ENCODE measurements around the gene CRK. TPM values are rescaled to one million over a fixed set of nuclear protein-coding genes. Genes with fewer than 3 reads are reported as not detected.

CRK gene
- total RNA-seq, 1 experiment from 2014 or later: 41.8 TPM

DNA sequence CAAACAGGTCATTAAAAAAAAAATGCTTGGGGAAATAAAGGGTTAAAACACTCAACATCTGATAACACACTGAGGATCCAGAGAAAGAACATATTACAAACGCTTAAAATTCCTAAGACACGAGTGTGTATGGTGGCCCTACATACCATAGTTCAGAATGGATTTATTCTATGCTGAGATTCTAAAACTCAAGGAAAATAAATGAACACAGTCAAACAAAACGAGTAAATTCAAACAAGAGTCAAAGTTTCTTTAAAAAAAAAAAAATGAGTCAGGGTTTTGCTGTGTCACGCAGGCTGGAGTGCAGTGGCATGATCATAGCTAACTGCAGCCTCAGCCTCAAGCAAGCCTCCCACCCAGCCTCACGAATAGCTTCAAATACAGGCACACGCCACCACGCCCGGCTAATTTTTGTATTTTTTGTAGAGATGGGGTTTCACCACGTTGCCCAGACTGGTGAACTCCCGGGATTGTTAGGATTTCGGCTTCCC lies 17.4 kb downstream of the CRK start:
- Histone ChIP-seq H3K9me3 (ENCODE audit: low read length) (no peaks in the 10 kb centered on the region), H3K4me2 (ENCODE audit: low read length) (no peak overlapping the region), H3K36me3 (ENCODE audit: low read depth, low read length) (peaks cover 13% of the 10 kb centered on the region), H2AFZ (ENCODE audit: low read length) (no peak overlapping the region), H3K9me2 (replicated peaks; ENCODE audit: low read length) (no peaks in the 10 kb centered on the region), H3K27ac (ENCODE audit: low read length) (no peak overlapping the region), H4K20me1 (ENCODE audit: low read length) (no peaks in the 10 kb centered on the region), H3F3A (ENCODE audit: low read length, unreplicated experiment) (no peaks in the 10 kb centered on the region), H3K79me2 (ENCODE audit: low read length) (peaks cover 85% of the 10 kb centered on the region), H3K9ac (ENCODE audit: low read length) (no peak overlapping the region), H3K4me1 (ENCODE audit: insufficient read depth, low read length) (no peaks in the 10 kb centered on the region), H3K4me3 (ENCODE audit: low read length) (no peak overlapping the region), H3K27me3 (ENCODE audit: low read length) (no peaks in the 10 kb centered on the region)
- TF ChIP-seq EZH2 (IDR thresholded peaks at IDR 0.05; ENCODE audit: low read length, unreplicated experiment): no peak
- BruUV-seq (replicated peaks): no TSS peak
- DNase-seq (no peak), ATAC-seq (no peak)
- POLR2A ChIA-PET (ENCODE audit: unreplicated experiment): interaction anchor here (0.6 kb wide), 2 partner anchors 24 to 40 kb away, joined by 3 to 4 read pairs; no protein-coding TSS in a partner anchor
- CTCF ChIA-PET: no interaction called here
- intact Hi-C loops (cut with micrococcal nuclease): no loop called here

DNA sequence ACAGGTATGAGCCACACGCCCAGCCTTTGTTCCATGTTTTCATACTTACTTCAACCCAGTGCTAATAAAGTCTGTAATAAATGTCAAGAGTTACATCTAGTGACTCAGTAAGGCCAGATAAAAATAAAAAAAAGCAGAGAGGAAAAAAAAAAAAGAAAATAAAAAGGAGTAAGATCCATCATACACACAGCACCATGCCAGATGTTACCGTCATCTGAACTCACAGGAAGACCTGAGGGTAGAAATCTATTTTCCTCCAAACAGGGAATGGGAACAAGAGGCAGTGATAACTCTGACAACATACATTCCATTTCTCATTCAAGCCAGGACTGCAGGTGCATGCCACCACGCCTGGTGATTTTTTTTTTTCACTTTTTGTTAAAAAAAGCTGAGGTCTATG lies 20.7 kb downstream of the CRK start:
- Histone ChIP-seq H3K27ac (ENCODE audit: low read length) (no peak overlapping the region), H4K20me1 (ENCODE audit: low read length) (no peaks in the 10 kb centered on the region), H3K27me3 (ENCODE audit: low read length) (no peaks in the 10 kb centered on the region), H3K36me3 (ENCODE audit: low read depth, low read length) (peaks cover 13% of the 10 kb centered on the region), H3F3A (ENCODE audit: low read length, unreplicated experiment) (no peaks in the 10 kb centered on the region), H3K79me2 (ENCODE audit: low read length) (peaks cover 85% of the 10 kb centered on the region), H2AFZ (ENCODE audit: low read length) (no peak overlapping the region), H3K9me3 (ENCODE audit: low read length) (no peaks in the 10 kb centered on the region), H3K4me2 (ENCODE audit: low read length) (no peak overlapping the region), H3K9me2 (replicated peaks; ENCODE audit: low read length) (no peaks in the 10 kb centered on the region), H3K4me1 (ENCODE audit: insufficient read depth, low read length) (no peaks in the 10 kb centered on the region), H3K9ac (ENCODE audit: low read length) (no peak overlapping the region), H3K4me3 (ENCODE audit: low read length) (no peak overlapping the region)
- POLR2A ChIA-PET (ENCODE audit: unreplicated experiment): no interaction called here
- intact Hi-C loops (cut with micrococcal nuclease): no loop called here
- ATAC-seq: no peak
- no peak for DNase-seq
- CTCF ChIA-PET: no interaction called here
- no TSS peak for BruUV-seq (replicated peaks)
- TF ChIP-seq CTCF (conservative IDR thresholded peaks at IDR 0.05; ENCODE audit: low read depth, low read length) (no peak), EZH2 (IDR thresholded peaks at IDR 0.05; ENCODE audit: low read length, unreplicated experiment) (no peak), EZH2phosphoT487 (IDR thresholded peaks at IDR 0.05; ENCODE audit: borderline replicate concordance, low read length) (no peak)

GRCh38 chr17:1434150-1434549 lies 21.9 kb downstream of the CRK start:
- intact Hi-C loops (cut with micrococcal nuclease): no loop called here
- no peaks in the 10 kb centered on the region for H3K9me3 ChIP-seq (ENCODE audit: low read length)
- TF ChIP-seq CTCF (conservative IDR thresholded peaks at IDR 0.05; ENCODE audit: low read depth, low read length) (no peak), EZH2 (IDR thresholded peaks at IDR 0.05; ENCODE audit: low read length, unreplicated experiment) (no peak), EZH2phosphoT487 (IDR thresholded peaks at IDR 0.05; ENCODE audit: borderline replicate concordance, low read length) (no peak)
- ATAC-seq (no peak), DNase-seq (no peak)
- H3K4me1 ChIP-seq (ENCODE audit: insufficient read depth, low read length): no peaks in the 10 kb centered on the region
- no peaks in the 10 kb centered on the region for H3K9me2 ChIP-seq (replicated peaks; ENCODE audit: low read length)
- peaks cover 13% of the 10 kb centered on the region for H3K36me3 ChIP-seq (ENCODE audit: low read depth, low read length)
- H3K79me2 ChIP-seq (ENCODE audit: low read length): peaks cover 85% of the 10 kb centered on the region
- no peaks in the 10 kb centered on the region for H3F3A ChIP-seq (ENCODE audit: low read length, unreplicated experiment)
- no TSS peak for BruUV-seq (replicated peaks)
- no peak overlapping the region for H3K4me3 ChIP-seq (ENCODE audit: low read length)
- no peak overlapping the region for H3K27ac ChIP-seq (ENCODE audit: low read length)
- no peaks in the 10 kb centered on the region for H4K20me1 ChIP-seq (ENCODE audit: low read length)
- no peak overlapping the region for H3K9ac ChIP-seq (ENCODE audit: low read length)
- no peak overlapping the region for H3K4me2 ChIP-seq (ENCODE audit: low read length)
- H2AFZ ChIP-seq (ENCODE audit: low read length): no peak overlapping the region
- CTCF ChIA-PET: no interaction called here
- H3K27me3 ChIP-seq (ENCODE audit: low read length): no peaks in the 10 kb centered on the region
- POLR2A ChIA-PET (ENCODE audit: unreplicated experiment): no interaction called here

Measured in PC-3 (cell line).